Smooth muscle cell (in vitro differentiated cells): ENCODE data around the gene PACS2. TPM values are rescaled to one million over a fixed set of nuclear protein-coding genes. Genes with fewer than 3 reads are reported as not detected.

ENCODE experiments used
- DNase-seq: peaks from one replicate; lab custom pipeline; 2025; ENCODE audit not compliant: unreplicated experiment; lab: John Stamatoyannopoulos, UW
- H2AFZ ChIP-seq: fragments of 200-600 bp; sonication (generic); 2 replicates; pipeline ENCODE4 v1.6.0; 2016; ENCODE audit warnings: antibody characterized with exemption, low read depth, mild to moderate bottlenecking
- H3F3A ChIP-seq: fragments of 200-600 bp; sonication (generic); 2 replicates; pipeline ENCODE4 v1.6.0; 2017; ENCODE audit warnings: antibody characterized with exemption, low read depth
- H3K27ac ChIP-seq: fragments of 200-600 bp; sonication (generic); 2 replicates; pipeline ENCODE4 v1.5.1; 2016; ENCODE audit warnings: low read depth, mild to moderate bottlenecking
- H3K27me3 ChIP-seq: fragments of 200-600 bp; sonication (generic); 2 replicates; pipeline ENCODE4 v1.6.1; 2016; ENCODE audit warnings: low read depth, mild to moderate bottlenecking
- H3K36me3 ChIP-seq: fragments of 200-600 bp; sonication (generic); 2 replicates; pipeline ENCODE4 v1.5.1; 2016; ENCODE audit warnings: low read depth
- H3K4me1 ChIP-seq: fragments of 200-600 bp; sonication (generic); 2 replicates; pipeline ENCODE4 v1.5.1; 2016; ENCODE audit warnings: low read depth
- H3K4me2 ChIP-seq: fragments of 200-600 bp; sonication (generic); 2 replicates; pipeline ENCODE4 v1.6.0; 2016; ENCODE audit warnings: mild to moderate bottlenecking
- H3K4me3 ChIP-seq: fragments of 200-600 bp; sonication (generic); 2 replicates; pipeline ENCODE4 v1.5.1; 2016; ENCODE audit warnings: mild to moderate bottlenecking
- H3K79me2 ChIP-seq: fragments of 200-600 bp; sonication (generic); 2 replicates; pipeline ENCODE4 v1.6.0; 2016; ENCODE audit warnings: low read depth, mild to moderate bottlenecking
- H3K9ac ChIP-seq: fragments of 200-600 bp; sonication (generic); 2 replicates; pipeline ENCODE4 v1.6.0; 2016; ENCODE audit warnings: low read depth
- H3K9me3 ChIP-seq: fragments of 200-600 bp; sonication (generic); replicated peaks from 2 replicates; pipeline ENCODE4 v1.5.1; 2016; ENCODE audit warnings: low read depth
- H4K20me1 ChIP-seq: fragments of 200-600 bp; sonication (generic); 2 replicates; pipeline ENCODE4 v1.6.0; 2016; ENCODE audit warnings: low read depth
- CTCF ChIP-seq: fragments of 200-600 bp; sonication (generic); IDR thresholded peaks from 2 replicates; pipeline ENCODE4 v1.5.1; 2017; ENCODE audit warnings: borderline replicate concordance, mild to moderate bottlenecking, antibody characterized with exemption; ENCODE audit not compliant: insufficient read depth, poor library complexity, severe bottlenecking
- WGBS: methylation state at CpG from one replicate; pipeline ENCODE4 v1.1.7; 2016; ENCODE audit warnings: low lambda C conversion rate; 5-methylcytosine and 5-hydroxymethylcytosine counted together
- polyA plus RNA-seq: library from polyadenylated mRNA; unstranded; fragments of >200 nt; fragmentation: Nextera tagmentation; extraction: Ambion mirVana; gene quantifications from 2 replicates; pipeline ENCODE4 v1.2.1, GENCODE V29; 2016
- total RNA-seq: library from RNA; depleted of rRNA; stranded (reverse); fragments of >200 nt; gene quantifications from 2 replicates; pipeline ENCODE4 v1.2.3, GENCODE V29; 2014

PACS2 gene
- total and polyA plus RNA-seq, 2 experiments from 2014 or later, result 36.9 to 49.1 TPM

- H3K4me2 ChIP-seq, result no peak overlapping the region
- no peak for DNase-seq
- no peaks in the 10 kb centered on the region for H3K27me3 ChIP-seq
- no peak overlapping the region for H3K4me3 ChIP-seq
- H3K36me3 ChIP-seq, result no peaks in the 10 kb centered on the region
- no peak overlapping the region for H3K27ac ChIP-seq
- 95% methylated on average over 10 of the region's 10 CpGs for WGBS
- H3F3A ChIP-seq, result no peaks in the 10 kb centered on the region
- no peaks in the 10 kb centered on the region for H3K4me1 ChIP-seq
- H3K79me2 ChIP-seq, result no peaks in the 10 kb centered on the region
- no peaks in the 10 kb centered on the region for H4K20me1 ChIP-seq
- TF ChIP-seq CTCF, result no peak
- no peaks in the 10 kb centered on the region for H3K9me3 ChIP-seq
- H3K9ac ChIP-seq, result no peak overlapping the region
- H2AFZ ChIP-seq, result no peak overlapping the region
Measured at GRCh38 chr14:105387530-105387922, 73.0 kb downstream of the PACS2 start.

GRCh38 chr14:105388110-105388951 is 73.8 kb downstream of the PACS2 start:
- no peak overlapping the region for H3K27ac ChIP-seq
- no peak for DNase-seq
- H4K20me1 ChIP-seq, result no peaks in the 10 kb centered on the region
- H2AFZ ChIP-seq, result no peak overlapping the region
- H3F3A ChIP-seq, result no peaks in the 10 kb centered on the region
- WGBS, result 93% methylated on average over 25 of the region's 25 CpGs
- H3K9ac ChIP-seq, result no peak overlapping the region
- no peaks in the 10 kb centered on the region for H3K4me1 ChIP-seq
- no peaks in the 10 kb centered on the region for H3K9me3 ChIP-seq
- H3K79me2 ChIP-seq, result no peaks in the 10 kb centered on the region
- no peak overlapping the region for H3K4me2 ChIP-seq
- no peak overlapping the region for H3K4me3 ChIP-seq
- H3K27me3 ChIP-seq, result no peaks in the 10 kb centered on the region
- H3K36me3 ChIP-seq, result no peaks in the 10 kb centered on the region
- no peak for TF ChIP-seq CTCF

GRCh38 chr14:105388976-105389375 is 74.4 kb downstream of the PACS2 start:
- no peak overlapping the region for H2AFZ ChIP-seq
- no peaks in the 10 kb centered on the region for H3K79me2 ChIP-seq
- no peaks in the 10 kb centered on the region for H4K20me1 ChIP-seq
- H3K9ac ChIP-seq, result no peak overlapping the region
- no peaks in the 10 kb centered on the region for H3K27me3 ChIP-seq
- H3K4me3 ChIP-seq, result no peak overlapping the region
- no peak for DNase-seq
- H3F3A ChIP-seq, result no peaks in the 10 kb centered on the region
- H3K4me2 ChIP-seq, result no peak overlapping the region
- no peaks in the 10 kb centered on the region for H3K4me1 ChIP-seq
- H3K9me3 ChIP-seq, result no peaks in the 10 kb centered on the region
- WGBS, result 97% methylated on average over 16 of the region's 16 CpGs
- no peak overlapping the region for H3K27ac ChIP-seq
- H3K36me3 ChIP-seq, result no peaks in the 10 kb centered on the region
- TF ChIP-seq CTCF, result no peak

- no peak overlapping the region for H3K9ac ChIP-seq
- no peaks in the 10 kb centered on the region for H3K4me1 ChIP-seq
- H3K4me2 ChIP-seq, result no peak overlapping the region
- DNase-seq, result no peak
- no peak for TF ChIP-seq CTCF
- no peaks in the 10 kb centered on the region for H3K27me3 ChIP-seq
- no peak overlapping the region for H3K27ac ChIP-seq
- H3K9me3 ChIP-seq, result no peaks in the 10 kb centered on the region
- H4K20me1 ChIP-seq, result no peaks in the 10 kb centered on the region
- WGBS, result 95% methylated on average over 12 of the region's 12 CpGs
- no peaks in the 10 kb centered on the region for H3F3A ChIP-seq
- no peak overlapping the region for H3K4me3 ChIP-seq
- H3K36me3 ChIP-seq, result no peaks in the 10 kb centered on the region
- no peaks in the 10 kb centered on the region for H3K79me2 ChIP-seq
- H2AFZ ChIP-seq, result no peak overlapping the region
Measured at GRCh38 chr14:105389534-105389933, 75.0 kb downstream of the PACS2 start.
